ENCODE data around the gene PARD3.

- TF ChIP-seq, protein P1, sequence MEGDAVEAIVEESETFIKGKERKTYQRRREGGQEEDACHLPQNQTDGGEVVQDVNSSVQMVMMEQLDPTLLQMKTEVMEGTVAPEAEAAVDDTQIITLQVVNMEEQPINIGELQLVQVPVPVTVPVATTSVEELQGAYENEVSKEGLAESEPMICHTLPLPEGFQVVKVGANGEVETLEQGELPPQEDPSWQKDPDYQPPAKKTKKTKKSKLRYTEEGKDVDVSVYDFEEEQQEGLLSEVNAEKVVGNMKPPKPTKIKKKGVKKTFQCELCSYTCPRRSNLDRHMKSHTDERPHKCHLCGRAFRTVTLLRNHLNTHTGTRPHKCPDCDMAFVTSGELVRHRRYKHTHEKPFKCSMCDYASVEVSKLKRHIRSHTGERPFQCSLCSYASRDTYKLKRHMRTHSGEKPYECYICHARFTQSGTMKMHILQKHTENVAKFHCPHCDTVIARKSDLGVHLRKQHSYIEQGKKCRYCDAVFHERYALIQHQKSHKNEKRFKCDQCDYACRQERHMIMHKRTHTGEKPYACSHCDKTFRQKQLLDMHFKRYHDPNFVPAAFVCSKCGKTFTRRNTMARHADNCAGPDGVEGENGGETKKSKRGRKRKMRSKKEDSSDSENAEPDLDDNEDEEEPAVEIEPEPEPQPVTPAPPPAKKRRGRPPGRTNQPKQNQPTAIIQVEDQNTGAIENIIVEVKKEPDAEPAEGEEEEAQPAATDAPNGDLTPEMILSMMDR (IDR thresholded peaks at IDR 0.05; ENCODE audit: poor library complexity): no peak
- TF ChIP-seq EZH2 (IDR thresholded peaks at IDR 0.05; ENCODE audit: borderline replicate concordance): no peak
Measured at GRCh38 chr10:34272316-34272715, 542.8 kb downstream of the PARD3 start.
